Activated CD8-positive, alpha-beta memory T cell treated with anti-CD3 and anti-CD28 coated beads for 24 hours (primary cell): ENCODE data around the gene DNAH1.

Source experiments
- DNase-seq: peaks from one replicate; pipeline ENCODE4 v3.0.0-alpha.2; 2020

DNAH1 gene

GRCh38 chr3:52361454-52361853, 45.3 kb downstream of the DNAH1 start:
- no peak for DNase-seq

- no peak for DNase-seq
Measured at GRCh38 chr3:52361898-52362297, 45.8 kb downstream of the DNAH1 start.

GRCh38 chr3:52364322-52365035, 48.4 kb downstream of the DNAH1 start:
- DNase-seq: no peak

- DNase-seq: no peak
Measured at GRCh38 chr3:52366527-52366926, 50.4 kb downstream of the DNAH1 start.

GRCh38 chr3:52367891-52368880, 52.1 kb downstream of the DNAH1 start:
- no peak for DNase-seq

GRCh38 chr3:52370531-52370930, 54.4 kb downstream of the DNAH1 start:
- DNase-seq: no peak

- no peak for DNase-seq
Measured at GRCh38 chr3:52372822-52373504, 56.8 kb downstream of the DNAH1 start.

- DNase-seq: no peak
Measured at GRCh38 chr3:52373676-52374075, 57.6 kb downstream of the DNAH1 start.

- DNase-seq: no peak
Measured at GRCh38 chr3:52374173-52374572, 58.1 kb downstream of the DNAH1 start.

- DNase-seq: no peak
Measured at GRCh38 chr3:52379610-52380009, 63.5 kb downstream of the DNAH1 start.

- no peak for DNase-seq
Measured at GRCh38 chr3:52380023-52380422, 63.9 kb downstream of the DNAH1 start.

- no peak for DNase-seq
Measured at GRCh38 chr3:52381623-52382022, 65.5 kb downstream of the DNAH1 start.

- DNase-seq: no peak
Measured at GRCh38 chr3:52383446-52383845, 67.3 kb downstream of the DNAH1 start.

GRCh38 chr3:52384019-52384761, 68.1 kb downstream of the DNAH1 start:
- no peak for DNase-seq

- no peak for DNase-seq
Measured at GRCh38 chr3:52385157-52385556, 69.0 kb downstream of the DNAH1 start.

GRCh38 chr3:52387481-52387880, 71.4 kb downstream of the DNAH1 start:
- DNase-seq: no peak

- DNase-seq: no peak
Measured at GRCh38 chr3:52388348-52388821, 72.3 kb downstream of the DNAH1 start.

- no peak for DNase-seq
Measured at GRCh38 chr3:52388933-52389332, 72.8 kb downstream of the DNAH1 start.

GRCh38 chr3:52391096-52391495, 75.0 kb downstream of the DNAH1 start:
- no peak for DNase-seq

GRCh38 chr3:52392216-52392930, 76.3 kb downstream of the DNAH1 start:
- DNase-seq: no peak

GRCh38 chr3:52393131-52393807, 77.2 kb downstream of the DNAH1 start:
- DNase-seq: no peak
